Left lung (tissue), 10 donors: Measurements from ENCODE around the gene ZNF275. TPM values are rescaled to one million over a fixed set of nuclear protein-coding genes. Genes with fewer than 3 reads are reported as not detected.

Source experiments
- ATAC-seq: fragments of 200-7000 bp; cut with Tn5 transposase; one replicate; pipeline ENCODE4 v1.9.1; 2020; ENCODE audit warnings: moderate library complexity
- DNase-seq, 4 donors: peaks; one replicate each; pipeline ENCODE4 v3.0.0-alpha.2; 2013 to 2020
- H3K27ac ChIP-seq, 2 donors: fragments of 200-600 bp; sonication (generic) in 1 of 2; one replicate each; pipeline versions ENCODE4 v1.5.0 to v1.8.0; 2020 to 2021
- H3K27me3 ChIP-seq, 2 donors: fragments of 200-600 bp; sonication (generic) in 1 of 2; one replicate each; pipeline versions ENCODE4 v1.5.0 to v1.8.0; 2020 to 2021
- H3K36me3 ChIP-seq, 2 donors: fragments of 200-600 bp; sonication (generic) in 1 of 2; one replicate each; pipeline versions ENCODE4 v1.5.0 to v1.8.0; 2020 to 2021
- H3K4me1 ChIP-seq, 2 donors: fragments of 200-600 bp; one replicate each; pipeline ENCODE4 v1.8.0; 2021
- H3K4me3 ChIP-seq, 2 donors: fragments of 200-600 bp; sonication (generic) in 1 of 2; one replicate each; pipeline versions ENCODE4 v1.5.0 to v1.8.0; 2020 to 2021; ENCODE audit warnings: mild to moderate bottlenecking in 1 of 2
- H3K9me3 ChIP-seq, 2 donors: fragments of 200-600 bp; sonication (generic) in 1 of 2; one replicate each; pipeline versions ENCODE4 v1.5.0 to v1.8.0; 2020 to 2021
- intact Hi-C, 2 donors: fragments of 100-400 bp; cut with DNase I; formaldehyde crosslinking; loops; one replicate each; pipeline versions ENCODE4 v1.11.2 to v1.14.2; 2022
- polyA plus RNA-seq, 6 donors: library from polyadenylated mRNA; unstranded; fragments of 120-200 nt; gene quantifications; one replicate each; pipeline ENCODE4 v1.2.1, GENCODE V29; 2013; ENCODE audit not compliant: insufficient read length in 6 of 6
- total RNA-seq, 2 donors: library from RNA; stranded (reverse); fragmentation: NEBNext Ultra II Directional; extraction: Animal tissue kit (Norgen Biotek cat#: 25700); gene quantifications; one replicate each; pipeline ENCODE4 v1.2.1, GENCODE V29; 2021
- TF ChIP-seq, protein P1 (sequence below), 2 donors: fragments of 200-600 bp; sonication (generic) in 1 of 2; IDR thresholded peaks; one replicate each; pipeline versions ENCODE4 v1.5.0 to v1.8.0; 2021; ENCODE audit warnings: antibody characterized with exemption in 2 of 2
- donor health status: DM: no; HTN: yes; CAD: no.
- donor health status: DM: no; HTN: no; CAD: no.

Gene ZNF275
- total and polyA plus RNA-seq, 8 donors: 7.6 to 18.6 (median 15.8) TPM

DNA sequence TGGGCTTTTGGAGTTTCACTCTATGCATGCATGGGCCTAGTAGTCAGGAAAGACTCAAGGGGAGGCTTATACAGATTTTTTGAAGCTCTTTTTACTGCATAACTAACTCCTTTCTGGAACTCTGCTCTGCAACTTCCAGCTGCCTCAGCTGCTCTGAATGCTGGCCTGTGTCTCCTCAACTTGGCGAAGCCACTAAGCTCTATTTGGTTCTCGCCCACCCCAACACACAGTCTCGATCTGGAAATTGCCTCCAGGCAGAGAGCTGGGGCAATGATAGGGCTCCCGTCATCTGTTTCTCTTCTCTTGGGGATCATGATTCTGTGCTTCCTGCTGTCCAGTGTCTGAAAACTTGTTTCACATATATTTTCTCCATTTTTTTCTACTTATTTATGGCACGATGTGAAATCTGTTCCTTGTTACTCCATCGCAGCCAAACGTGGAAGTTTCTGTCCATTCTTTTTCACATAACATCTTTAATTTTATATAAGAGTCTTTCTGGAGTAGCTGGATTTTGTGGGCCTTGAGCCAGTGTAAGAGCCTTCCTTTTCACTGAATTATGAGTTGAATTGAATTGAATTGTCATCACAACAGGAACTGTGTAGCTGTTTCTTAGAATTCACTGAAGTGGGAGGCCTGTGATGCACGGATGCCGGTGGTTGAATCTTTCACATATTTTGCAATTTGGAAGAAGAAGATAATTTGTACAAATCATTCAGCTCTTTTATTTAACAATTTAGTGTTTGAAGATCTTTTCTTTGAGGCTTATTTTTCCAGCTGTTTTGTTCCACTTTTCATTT, 9.0 kb downstream of the ZNF275 start:
- TF ChIP-seq, protein P1, sequence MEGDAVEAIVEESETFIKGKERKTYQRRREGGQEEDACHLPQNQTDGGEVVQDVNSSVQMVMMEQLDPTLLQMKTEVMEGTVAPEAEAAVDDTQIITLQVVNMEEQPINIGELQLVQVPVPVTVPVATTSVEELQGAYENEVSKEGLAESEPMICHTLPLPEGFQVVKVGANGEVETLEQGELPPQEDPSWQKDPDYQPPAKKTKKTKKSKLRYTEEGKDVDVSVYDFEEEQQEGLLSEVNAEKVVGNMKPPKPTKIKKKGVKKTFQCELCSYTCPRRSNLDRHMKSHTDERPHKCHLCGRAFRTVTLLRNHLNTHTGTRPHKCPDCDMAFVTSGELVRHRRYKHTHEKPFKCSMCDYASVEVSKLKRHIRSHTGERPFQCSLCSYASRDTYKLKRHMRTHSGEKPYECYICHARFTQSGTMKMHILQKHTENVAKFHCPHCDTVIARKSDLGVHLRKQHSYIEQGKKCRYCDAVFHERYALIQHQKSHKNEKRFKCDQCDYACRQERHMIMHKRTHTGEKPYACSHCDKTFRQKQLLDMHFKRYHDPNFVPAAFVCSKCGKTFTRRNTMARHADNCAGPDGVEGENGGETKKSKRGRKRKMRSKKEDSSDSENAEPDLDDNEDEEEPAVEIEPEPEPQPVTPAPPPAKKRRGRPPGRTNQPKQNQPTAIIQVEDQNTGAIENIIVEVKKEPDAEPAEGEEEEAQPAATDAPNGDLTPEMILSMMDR (IDR thresholded peaks at IDR 0.05): no peak
- Histone ChIP-seq H3K9me3 (no peaks in the 10 kb centered on the region), H3K27ac (no peak overlapping the region), H3K4me3 (no peak overlapping the region), H3K27me3 (no peaks in the 10 kb centered on the region), H3K4me1 (no peaks in the 10 kb centered on the region), H3K36me3 (peaks cover 0 to 20% of the 10 kb centered on the region in 2 donors)
- intact Hi-C loops: no loop called here
- DNase-seq: no peak
- ATAC-seq: no peak

DNA sequence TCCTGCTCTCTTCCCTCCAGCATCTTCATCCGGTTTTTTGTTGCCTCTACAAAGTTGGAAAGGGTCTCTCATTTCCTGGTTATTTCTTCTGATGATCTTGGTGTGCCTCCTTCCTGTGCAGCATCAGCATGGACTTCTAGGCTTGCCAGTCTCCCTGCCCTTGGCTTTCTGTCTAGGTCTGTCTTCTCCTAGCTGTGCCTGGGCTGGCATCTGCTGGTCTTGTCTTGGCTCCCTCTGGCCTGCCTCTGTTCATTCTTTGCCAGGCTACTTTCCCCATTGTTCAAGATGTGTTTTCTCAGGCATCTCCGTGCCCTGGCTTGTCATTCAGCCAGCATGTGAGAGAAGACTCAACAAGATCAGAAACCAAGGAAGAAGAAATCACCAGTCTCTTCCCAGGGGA, 9.7 kb downstream of the ZNF275 start:
- no peaks in the 10 kb centered on the region for H3K27me3 ChIP-seq
- DNase-seq (no peak), ATAC-seq (no peak)
- intact Hi-C loops: no loop called here
- no peak overlapping the region for H3K4me3 ChIP-seq
- H3K9me3 ChIP-seq: no peaks in the 10 kb centered on the region
- no peak overlapping the region for H3K27ac ChIP-seq
- no peaks in the 10 kb centered on the region for H3K4me1 ChIP-seq
- peaks cover 0 to 23% of the 10 kb centered on the region in 2 donors for H3K36me3 ChIP-seq
- TF ChIP-seq, protein P1 (IDR thresholded peaks at IDR 0.05): no peak

DNA sequence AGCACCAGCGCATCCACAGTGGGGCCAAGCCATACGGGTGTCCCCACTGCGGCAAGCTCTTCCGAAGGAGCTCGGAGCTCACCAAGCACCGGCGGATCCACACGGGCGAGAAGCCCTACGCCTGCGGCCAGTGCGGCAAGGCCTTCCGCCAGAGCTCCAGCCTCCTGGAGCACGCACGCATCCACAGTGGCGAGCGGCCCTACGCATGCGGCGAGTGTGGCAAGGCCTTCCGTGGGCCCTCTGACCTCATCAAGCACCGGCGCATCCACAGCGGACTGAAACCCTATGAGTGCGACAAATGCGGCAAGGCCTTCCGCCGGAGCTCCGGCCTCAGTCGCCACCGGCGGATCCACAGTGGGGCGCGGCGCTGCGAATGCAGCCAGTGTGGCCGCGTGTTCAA, 13.6 kb downstream of the ZNF275 start:
- ATAC-seq: no peak
- no peak for DNase-seq
- Histone ChIP-seq H3K27me3 (no peaks in the 10 kb centered on the region), H3K4me1 (no peaks in the 10 kb centered on the region), H3K9me3 (no peaks in the 10 kb centered on the region), H3K27ac (no peak overlapping the region), H3K4me3 (no peak overlapping the region), H3K36me3 (peaks cover 0 to 35% of the 10 kb centered on the region in 2 donors)
- intact Hi-C loops: no loop called here
- TF ChIP-seq, protein P1 (IDR thresholded peaks at IDR 0.05): no peak

DNA sequence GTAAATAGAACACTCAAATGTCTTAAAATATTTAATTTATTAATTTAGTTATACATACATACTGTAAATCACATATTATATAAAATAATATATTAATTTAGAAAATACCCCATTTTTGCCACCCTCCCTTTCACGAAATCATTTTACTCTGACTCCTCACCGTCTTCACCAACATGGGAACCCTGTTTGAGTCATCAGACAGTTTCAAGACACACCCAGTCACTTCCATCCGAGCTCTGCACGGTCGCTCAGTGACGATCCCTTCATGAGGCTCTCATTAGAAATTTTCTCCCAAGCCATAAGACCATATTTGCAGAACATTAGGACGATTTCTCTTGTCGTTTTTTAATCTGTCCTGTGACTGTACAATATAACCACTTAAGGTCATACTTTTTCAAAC, 14.5 kb downstream of the ZNF275 start:
- Histone ChIP-seq H3K4me3 (no peak overlapping the region), H3K4me1 (no peaks in the 10 kb centered on the region), H3K9me3 (no peaks in the 10 kb centered on the region), H3K27me3 (no peaks in the 10 kb centered on the region), H3K36me3 (peaks cover 0 to 35% of the 10 kb centered on the region in 2 donors), H3K27ac (no peak overlapping the region)
- intact Hi-C loops: no loop called here
- DNase-seq (no peak), ATAC-seq (no peak)
- TF ChIP-seq, protein P1 (IDR thresholded peaks at IDR 0.05): no peak

DNA sequence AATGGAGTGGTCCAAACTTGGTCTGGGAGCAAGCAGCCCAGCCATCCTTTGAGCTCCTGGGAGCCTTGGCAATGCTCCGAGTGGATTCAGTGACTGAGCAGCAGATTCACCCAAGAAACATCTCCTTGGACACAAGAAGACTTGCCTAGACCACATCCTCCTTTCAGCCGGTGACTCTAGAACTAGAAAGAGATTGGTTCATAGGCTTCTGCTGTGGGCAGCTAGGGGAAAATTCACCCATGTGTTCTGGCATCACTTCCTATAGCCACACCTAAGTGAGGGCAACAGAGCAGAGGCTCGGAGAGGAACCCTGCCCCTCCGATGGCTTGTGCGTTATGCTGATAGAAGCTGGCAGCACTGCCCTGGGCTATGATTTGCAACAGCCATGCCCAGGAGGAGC, 16.0 kb downstream of the ZNF275 start:
- no peaks in the 10 kb centered on the region for H3K27me3 ChIP-seq
- no peaks in the 10 kb centered on the region for H3K9me3 ChIP-seq
- TF ChIP-seq, protein P1 (IDR thresholded peaks at IDR 0.05): no peak
- H3K27ac ChIP-seq: no peak overlapping the region
- intact Hi-C loops: no loop called here
- ATAC-seq (no peak), DNase-seq (no peak)
- peaks cover 0 to 35% of the 10 kb centered on the region in 2 donors for H3K36me3 ChIP-seq
- no peaks in the 10 kb centered on the region for H3K4me1 ChIP-seq
- no peak overlapping the region for H3K4me3 ChIP-seq
